GM23338 (cell line): ENCODE data around the gene KIAA0753. TPM values are rescaled to one million over a fixed set of nuclear protein-coding genes. Genes with fewer than 3 reads are reported as not detected.

ENCODE experiments used
- ATAC-seq: fragments of 200-7000 bp; cut with Tn5 transposase; 3 replicates; pipeline ENCODE4 v1.9.1; 2020
- DNase-seq: peaks from one replicate; pipeline ENCODE4 v3.0.0-alpha.2; 2015; ENCODE audit warnings: low spot score
- H2AFZ ChIP-seq: fragments of 200-600 bp; sonication (generic); 2 replicates; pipeline ENCODE4 v1.8.0; 2016; ENCODE audit warnings: antibody characterized with exemption, mild to moderate bottlenecking, moderate library complexity
- H3F3A ChIP-seq: fragments of 200-600 bp; sonication (generic); replicated peaks from 2 replicates; pipeline ENCODE4 v1.8.0; 2017; ENCODE audit warnings: antibody characterized with exemption, mixed run types, low read depth
- H3K27ac ChIP-seq: fragments of 200-600 bp; sonication (generic); 2 replicates; pipeline ENCODE4 v1.6.1; 2016; ENCODE audit warnings: low read depth
- H3K27me3 ChIP-seq: fragments of 200-600 bp; sonication (generic); 2 replicates; pipeline ENCODE4 v1.8.0; 2016; ENCODE audit warnings: mild to moderate bottlenecking, mixed run types, moderate library complexity; ENCODE audit not compliant: insufficient read depth
- H3K36me3 ChIP-seq: fragments of 200-600 bp; sonication (generic); 2 replicates; pipeline ENCODE4 v1.8.0; 2016; ENCODE audit warnings: mild to moderate bottlenecking; ENCODE audit not compliant: insufficient read depth
- H3K4me1 ChIP-seq: fragments of 200-600 bp; sonication (generic); 2 replicates; pipeline ENCODE4 v1.8.0; 2016; ENCODE audit warnings: mild to moderate bottlenecking, moderate library complexity; ENCODE audit not compliant: insufficient read depth
- H3K4me2 ChIP-seq: fragments of 200-600 bp; sonication (generic); 2 replicates; pipeline ENCODE4 v1.7.1; 2017; ENCODE audit warnings: mixed run types
- H3K4me3 ChIP-seq: fragments of 200-600 bp; sonication (generic); 2 replicates; pipeline ENCODE4 v1.6.1; 2016; ENCODE audit warnings: mixed run types
- H3K79me2 ChIP-seq: fragments of 200-600 bp; sonication (generic); replicated peaks from 2 replicates; pipeline ENCODE4 v1.8.0; 2017; ENCODE audit warnings: mild to moderate bottlenecking; ENCODE audit not compliant: insufficient read depth
- H3K9me2 ChIP-seq: fragments of 200-600 bp; sonication (generic); 2 replicates; pipeline ENCODE4 v1.8.0; 2017; ENCODE audit not compliant: insufficient read depth
- H4K20me1 ChIP-seq: fragments of 200-600 bp; sonication (generic); replicated peaks from 2 replicates; pipeline ENCODE4 v1.8.0; 2017; ENCODE audit warnings: mild to moderate bottlenecking; ENCODE audit not compliant: insufficient read depth
- H3K27ac Mint-ChIP-seq: 2 replicates; pipeline ENCODE4 v1.8.0; 2020; ENCODE audit warnings: inconsistent platforms, mild to moderate bottlenecking, moderate library complexity, mixed read lengths
- H3K27me3 Mint-ChIP-seq: 3 replicates; pipeline ENCODE4 v1.8.0; 2022; ENCODE audit warnings: low read depth, mild to moderate bottlenecking, moderate library complexity, mixed read lengths, inconsistent platforms; ENCODE audit not compliant: insufficient read depth, poor library complexity
- H3K36me3 Mint-ChIP-seq: 3 replicates; pipeline ENCODE4 v1.8.0; 2021; ENCODE audit warnings: low read depth, mild to moderate bottlenecking, inconsistent platforms, moderate library complexity, mixed read lengths
- H3K4me1 Mint-ChIP-seq: 3 replicates; pipeline ENCODE4 v1.8.0; 2020; ENCODE audit warnings: mild to moderate bottlenecking, inconsistent platforms, mixed read lengths
- H3K4me3 Mint-ChIP-seq: 3 replicates; pipeline ENCODE4 v1.8.0; 2021; ENCODE audit warnings: moderate library complexity, mild to moderate bottlenecking, inconsistent platforms, mixed read lengths
- H3K9me3 Mint-ChIP-seq: 3 replicates; pipeline ENCODE4 v1.8.0; 2020; ENCODE audit warnings: moderate library complexity, mild to moderate bottlenecking, inconsistent platforms, mixed read lengths
- CREB1 ChIP-seq: fragments of 250-450 bp; sonication (Bioruptor Pico); IDR thresholded peaks from 2 replicates; pipeline ENCODE4 v1.5.0; 2020; ENCODE audit warnings: low read depth, mild to moderate bottlenecking, moderate library complexity
- CTCF ChIP-seq, 2 experiments: fragments of 200-600 bp in 1 of 2; sonication (generic) in 1 of 2; conservative IDR thresholded peaks; 2 replicates each; pipeline versions ENCODE4 v1.5.1 to v1.6.1; 2016 to 2017; ENCODE audit warnings: antibody characterized with exemption in 2 of 2, low read depth in 2 of 2, mild to moderate bottlenecking in 2 of 2, moderate library complexity in 1 of 2
- EZH2 ChIP-seq: fragments of 200-600 bp; sonication (generic); IDR thresholded peaks from one replicate; pipeline ENCODE4 v1.8.0; 2017; ENCODE audit warnings: antibody characterized with exemption, mild to moderate bottlenecking, low read depth; ENCODE audit not compliant: unreplicated experiment
- EZH2phosphoT487 ChIP-seq: fragments of 200-600 bp; sonication (generic); IDR thresholded peaks from one replicate; pipeline ENCODE4 v1.8.1; 2018; ENCODE audit warnings: antibody characterized with exemption; ENCODE audit not compliant: unreplicated experiment
- JUNB ChIP-seq: IDR thresholded peaks from one replicate; pipeline ENCODE4 v1.6.1; 2016; ENCODE audit warnings: antibody characterized with exemption; ENCODE audit not compliant: unreplicated experiment
- POLR2AphosphoS5 ChIP-seq: IDR thresholded peaks from 2 replicates; pipeline ENCODE4 v1.6.1; 2016; ENCODE audit warnings: antibody characterized with exemption, low read depth
- STAT1 ChIP-seq: IDR thresholded peaks from one replicate; pipeline ENCODE4 v1.6.1; 2016; ENCODE audit warnings: antibody characterized with exemption; ENCODE audit not compliant: unreplicated experiment
- ZNF114 ChIP-seq: fragments of 250-450 bp; sonication (Bioruptor Pico); IDR thresholded peaks from 2 replicates; pipeline ENCODE4 v1.5.0; 2020; ENCODE audit warnings: mild to moderate bottlenecking, moderate library complexity
- ZNF331 ChIP-seq: fragments of 250-450 bp; sonication (Bioruptor Pico); IDR thresholded peaks from 2 replicates; pipeline ENCODE4 v1.5.0; 2020; ENCODE audit warnings: low read depth, mild to moderate bottlenecking, moderate library complexity
- polyA plus RNA-seq: library from polyadenylated mRNA; unstranded; fragments of >200 nt; fragmentation: Nextera tagmentation; extraction: Ambion mirVana; gene quantifications from 2 replicates; pipeline ENCODE4 v1.2.1, GENCODE V29; 2016
- total RNA-seq: library from RNA; depleted of rRNA; stranded (reverse); fragments of >200 nt; shearing (Covaris generic); gene quantifications from 2 replicates; pipeline ENCODE4 v1.2.3, GENCODE V29; 2014
- TF ChIP-seq, protein P1 (sequence below): IDR thresholded peaks from 2 replicates; pipeline ENCODE4 v1.6.1; 2016; ENCODE audit warnings: antibody characterized with exemption
- TF ChIP-seq, protein P2 (sequence below): IDR thresholded peaks from one replicate; pipeline ENCODE4 v1.6.1; 2018; ENCODE audit warnings: antibody characterized with exemption; ENCODE audit not compliant: unreplicated experiment

Gene KIAA0753
- total and polyA plus RNA-seq, 2 experiments from 2014 or later = 6.0 to 27.8 TPM

DNA sequence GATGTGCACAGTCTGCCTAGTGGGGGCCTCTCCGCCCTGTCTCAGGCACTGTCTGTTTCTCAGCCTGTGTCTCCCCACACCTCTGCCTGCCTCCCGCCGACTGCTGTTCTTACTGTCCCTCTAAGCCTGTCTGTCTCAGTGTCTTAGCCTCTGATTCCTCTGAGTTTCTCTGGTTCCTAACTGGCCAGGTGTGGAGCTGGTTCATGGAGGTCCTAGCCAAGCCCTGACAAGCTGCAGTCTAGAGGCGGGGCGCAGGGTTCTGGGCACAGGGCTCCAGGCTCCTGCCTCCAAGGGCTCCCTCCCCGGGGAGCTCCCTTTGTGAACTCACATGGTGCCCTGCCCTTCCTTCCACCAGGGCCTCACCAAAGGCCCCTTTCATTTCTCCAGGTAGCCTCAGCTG, 30.5 kb upstream of the KIAA0753 start:
- H3K4me3 Mint-ChIP-seq = no peak overlapping the region
- ATAC-seq = no peak
- no peaks in the 10 kb centered on the region; the same call in 1 of the 2 replicates for H3K4me1 ChIP-seq
- H3F3A ChIP-seq = no peaks in the 10 kb centered on the region
- no peak overlapping the region for H2AFZ ChIP-seq
- H3K9me2 ChIP-seq = no peaks in the 10 kb centered on the region
- H3K36me3 Mint-ChIP-seq = no peaks in the 10 kb centered on the region
- DNase-seq = no peak
- peaks cover 6% of the 10 kb centered on the region for H3K27me3 Mint-ChIP-seq
- no peak overlapping the region for H3K4me2 ChIP-seq
- peaks cover 8% of the 10 kb centered on the region; the same call in 2 of the 3 replicates for H3K4me1 Mint-ChIP-seq
- no peaks in the 10 kb centered on the region for H4K20me1 ChIP-seq
- H3K79me2 ChIP-seq = no peaks in the 10 kb centered on the region
- no peaks in the 10 kb centered on the region for H3K27me3 ChIP-seq
- H3K27ac Mint-ChIP-seq = no peak overlapping the region
- H3K36me3 ChIP-seq = no peaks in the 10 kb centered on the region
- TF ChIP-seq, protein P1, sequence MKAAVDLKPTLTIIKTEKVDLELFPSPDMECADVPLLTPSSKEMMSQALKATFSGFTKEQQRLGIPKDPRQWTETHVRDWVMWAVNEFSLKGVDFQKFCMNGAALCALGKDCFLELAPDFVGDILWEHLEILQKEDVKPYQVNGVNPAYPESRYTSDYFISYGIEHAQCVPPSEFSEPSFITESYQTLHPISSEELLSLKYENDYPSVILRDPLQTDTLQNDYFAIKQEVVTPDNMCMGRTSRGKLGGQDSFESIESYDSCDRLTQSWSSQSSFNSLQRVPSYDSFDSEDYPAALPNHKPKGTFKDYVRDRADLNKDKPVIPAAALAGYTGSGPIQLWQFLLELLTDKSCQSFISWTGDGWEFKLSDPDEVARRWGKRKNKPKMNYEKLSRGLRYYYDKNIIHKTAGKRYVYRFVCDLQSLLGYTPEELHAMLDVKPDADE = no peak
- TF ChIP-seq ZNF331 (no peak), POLR2AphosphoS5 (no peak), CREB1 (CRISPR knock-in tag) (no peak), EZH2phosphoT487 (no peak), STAT1 (no peak), JUNB (no peak), EZH2 (no peak)
- TF ChIP-seq, protein P2, sequence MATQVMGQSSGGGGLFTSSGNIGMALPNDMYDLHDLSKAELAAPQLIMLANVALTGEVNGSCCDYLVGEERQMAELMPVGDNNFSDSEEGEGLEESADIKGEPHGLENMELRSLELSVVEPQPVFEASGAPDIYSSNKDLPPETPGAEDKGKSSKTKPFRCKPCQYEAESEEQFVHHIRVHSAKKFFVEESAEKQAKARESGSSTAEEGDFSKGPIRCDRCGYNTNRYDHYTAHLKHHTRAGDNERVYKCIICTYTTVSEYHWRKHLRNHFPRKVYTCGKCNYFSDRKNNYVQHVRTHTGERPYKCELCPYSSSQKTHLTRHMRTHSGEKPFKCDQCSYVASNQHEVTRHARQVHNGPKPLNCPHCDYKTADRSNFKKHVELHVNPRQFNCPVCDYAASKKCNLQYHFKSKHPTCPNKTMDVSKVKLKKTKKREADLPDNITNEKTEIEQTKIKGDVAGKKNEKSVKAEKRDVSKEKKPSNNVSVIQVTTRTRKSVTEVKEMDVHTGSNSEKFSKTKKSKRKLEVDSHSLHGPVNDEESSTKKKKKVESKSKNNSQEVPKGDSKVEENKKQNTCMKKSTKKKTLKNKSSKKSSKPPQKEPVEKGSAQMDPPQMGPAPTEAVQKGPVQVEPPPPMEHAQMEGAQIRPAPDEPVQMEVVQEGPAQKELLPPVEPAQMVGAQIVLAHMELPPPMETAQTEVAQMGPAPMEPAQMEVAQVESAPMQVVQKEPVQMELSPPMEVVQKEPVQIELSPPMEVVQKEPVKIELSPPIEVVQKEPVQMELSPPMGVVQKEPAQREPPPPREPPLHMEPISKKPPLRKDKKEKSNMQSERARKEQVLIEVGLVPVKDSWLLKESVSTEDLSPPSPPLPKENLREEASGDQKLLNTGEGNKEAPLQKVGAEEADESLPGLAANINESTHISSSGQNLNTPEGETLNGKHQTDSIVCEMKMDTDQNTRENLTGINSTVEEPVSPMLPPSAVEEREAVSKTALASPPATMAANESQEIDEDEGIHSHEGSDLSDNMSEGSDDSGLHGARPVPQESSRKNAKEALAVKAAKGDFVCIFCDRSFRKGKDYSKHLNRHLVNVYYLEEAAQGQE = no peak
- H3K4me3 ChIP-seq = no peak overlapping the region
- H3K27ac ChIP-seq = no peak overlapping the region
- no peaks in the 10 kb centered on the region for H3K9me3 Mint-ChIP-seq

DNA sequence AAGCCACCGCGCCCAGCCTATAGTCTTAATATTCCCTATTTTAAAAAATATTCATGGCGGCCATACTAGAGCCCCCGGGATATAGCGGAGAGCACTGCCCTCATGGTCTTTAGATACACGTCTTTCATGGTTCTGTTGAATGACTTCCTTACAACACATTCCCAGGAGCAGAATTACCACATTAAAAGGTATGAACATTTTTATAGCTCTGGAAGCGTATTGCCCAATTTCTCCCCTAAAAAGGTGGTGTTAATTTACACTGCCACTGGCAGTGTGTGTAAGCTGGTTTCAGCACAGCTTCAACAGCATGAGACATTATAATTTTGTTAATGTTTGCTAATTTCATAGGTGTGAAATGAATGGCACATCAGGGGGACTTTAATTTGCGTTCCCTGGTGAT, 30.1 kb upstream of the KIAA0753 start:
- Mint-ChIP-seq H3K36me3 (no peaks in the 10 kb centered on the region), H3K27ac (no peak overlapping the region), H3K9me3 (no peaks in the 10 kb centered on the region), H3K4me3 (no peak overlapping the region), H3K27me3 (peaks cover 11% of the 10 kb centered on the region), H3K4me1 (peaks cover 8% of the 10 kb centered on the region; the same call in 2 of the 3 replicates)
- no peak overlapping the region for H2AFZ ChIP-seq
- H3F3A ChIP-seq = no peaks in the 10 kb centered on the region
- H3K4me2 ChIP-seq = no peak overlapping the region
- no peaks in the 10 kb centered on the region for H3K9me2 ChIP-seq
- peaks cover 3% of the 10 kb centered on the region for H3K27me3 ChIP-seq
- no peaks in the 10 kb centered on the region for H3K36me3 ChIP-seq
- H3K79me2 ChIP-seq = no peaks in the 10 kb centered on the region
- H3K4me1 ChIP-seq = no peaks in the 10 kb centered on the region
- no peak for ATAC-seq
- H3K4me3 ChIP-seq = no peak overlapping the region
- DNase-seq = no peak
- H3K27ac ChIP-seq = no peak overlapping the region
- H4K20me1 ChIP-seq = peaks cover 3% of the 10 kb centered on the region; the same call in 1 of the 2 replicates
- TF ChIP-seq POLR2AphosphoS5 (no peak), CTCF (conservative IDR thresholded peaks at IDR 0.05; ENCODE audit: low read depth in 2 of 2) (no peak), ZNF114 (CRISPR knock-in tag) (no peak)
